HFF-Myc (cell line): ENCODE measurements around the gene JSRP1.

Experiments used
- DNase-seq: peaks from one replicate; pipeline ENCODE4 v3.0.0-alpha.2; 2011; ENCODE audit warnings: low read depth; ENCODE audit errors: extremely low read depth
- H3K4me3 ChIP-seq: replicated peaks from 2 replicates; pipeline ENCODE4 v1.5.1; 2011; ENCODE audit warnings: low read depth, mild to moderate bottlenecking, control low read depth, low read length
- CTCF ChIP-seq: IDR thresholded peaks from 2 replicates; pipeline ENCODE4 v1.5.1; 2012; ENCODE audit warnings: mild to moderate bottlenecking, low read depth, low read length, control low read depth; ENCODE audit errors: missing control alignments

The JSRP1 gene

GRCh38 chr19:2294687-2295335, 38.6 kb upstream of the JSRP1 start:
- TF ChIP-seq CTCF = no peak
- H3K4me3 ChIP-seq = no peak overlapping the region
- DNase-seq = peak; percentile 56

GRCh38 chr19:2291185-2291751, 35.1 kb upstream of the JSRP1 start:
- no peak for DNase-seq
- 0 out of 2 replicates have a peak overlapping the region, but pooled peaks have one; percentile 9 for H3K4me3 ChIP-seq

GRCh38 chr19:2290441-2291184, 34.4 kb upstream of the JSRP1 start:
- TF ChIP-seq CTCF = no peak
- 0 out of 2 replicates have a peak overlapping the region, but pooled peaks have one; percentile 9 for H3K4me3 ChIP-seq
- no peak for DNase-seq

More at GRCh38 chr19:2291185-2291751, 35.1 kb upstream of the JSRP1 start:
- TF ChIP-seq CTCF = no peak

- no peak for DNase-seq
- TF ChIP-seq CTCF = no peak
- H3K4me3 ChIP-seq = peak overlapping the region; percentile 13; the same call in 1 of the 2 replicates
Observed at GRCh38 chr19:2289714-2290435, 33.7 kb upstream of the JSRP1 start.

- DNase-seq = no peak
- H3K4me3 ChIP-seq = no peak overlapping the region
- TF ChIP-seq CTCF = no peak
Observed at GRCh38 chr19:2288818-2289713, 32.8 kb upstream of the JSRP1 start.
